Kidney epithelial cell (primary cell): Measurements from ENCODE around the gene JUN. TPM values are rescaled to one million over a fixed set of nuclear protein-coding genes. Genes with fewer than 3 reads are reported as not detected.

Source experiments
- DNase-seq: peaks from one replicate; pipeline ENCODE4 v3.0.0-alpha.2; 2010; ENCODE audit warnings: low read depth
- H3K27me3 ChIP-seq: 2 replicates; pipeline ENCODE4 v1.6.0; 2011; ENCODE audit warnings: low read length; ENCODE audit not compliant: control insufficient read depth, insufficient read depth
- H3K36me3 ChIP-seq: 2 replicates; pipeline ENCODE4 v1.5.1; 2011; ENCODE audit warnings: low read length; ENCODE audit not compliant: control insufficient read depth, insufficient read depth
- H3K4me3 ChIP-seq: 2 replicates; pipeline ENCODE4 v1.5.1; 2011; ENCODE audit warnings: low read depth, mild to moderate bottlenecking, control low read depth, low read length
- CTCF ChIP-seq: IDR thresholded peaks from 2 replicates; pipeline ENCODE4 v1.5.1; 2011; ENCODE audit warnings: mild to moderate bottlenecking, moderate library complexity, low read length, control low read depth, inconsistent platforms; ENCODE audit not compliant: insufficient read depth, poor library complexity, severe bottlenecking
- total RNA-seq: library from RNA; depleted of rRNA; stranded (reverse); fragments of >200 nt; gene quantifications from 2 replicates; pipeline ENCODE4 v1.2.3, GENCODE V29; 2015

The JUN gene
- total RNA-seq, 1 donor from 2014 or later = 67.8 TPM

- TF ChIP-seq CTCF = peak; percentile 18
- Histone ChIP-seq H3K4me3 (peak overlapping the region; percentile 43), H3K36me3 (no peaks in the 10 kb centered on the region), H3K27me3 (no peaks in the 10 kb centered on the region)
- no peak for DNase-seq
Observed at GRCh38 chr1:58816072-58816746, 32.4 kb upstream of the JUN start.

- TF ChIP-seq CTCF = no peak
- Histone ChIP-seq H3K27me3 (no peaks in the 10 kb centered on the region), H3K4me3 (peak overlapping the region; percentile 43), H3K36me3 (no peaks in the 10 kb centered on the region)
- DNase-seq = no peak
Observed at GRCh38 chr1:58815686-58816071, 31.8 kb upstream of the JUN start.

DNA sequence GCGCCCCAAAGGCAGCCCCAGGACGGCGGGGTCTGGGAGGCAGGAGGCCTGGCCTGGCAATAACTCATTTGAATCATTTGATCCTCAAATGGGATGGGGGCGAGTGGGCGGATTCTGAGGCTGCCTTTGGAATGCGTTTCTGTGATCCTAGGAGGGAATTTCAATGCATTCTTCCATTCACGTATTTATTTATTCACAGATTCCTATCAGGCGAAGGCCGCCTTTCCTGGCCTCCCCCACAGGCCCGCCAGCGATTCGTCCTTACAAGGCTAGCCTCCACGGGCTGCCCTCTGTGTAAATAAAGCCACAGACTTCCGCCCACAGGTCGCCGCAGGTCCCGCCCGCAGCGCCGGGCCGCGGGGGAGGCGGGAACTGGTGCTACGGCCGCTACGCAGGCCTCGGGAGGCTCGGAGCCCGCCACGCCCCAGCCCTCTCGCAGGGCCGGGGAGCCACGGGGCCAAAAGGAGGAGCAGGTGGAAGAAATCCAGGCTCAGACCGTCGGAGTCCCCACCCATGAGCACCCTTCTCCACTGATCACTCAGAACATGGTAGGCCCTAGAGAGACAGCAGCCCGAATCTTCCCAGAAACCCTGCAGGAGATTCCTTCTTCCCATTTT lies 31.3 kb upstream of the JUN start:
- no peak for TF ChIP-seq CTCF
- no peaks in the 10 kb centered on the region for H3K36me3 ChIP-seq
- H3K27me3 ChIP-seq = no peaks in the 10 kb centered on the region
- peak; percentile 89 for DNase-seq
- peak overlapping the region; percentile 43 for H3K4me3 ChIP-seq

- Histone ChIP-seq H3K4me3 (no peak overlapping the region), H3K36me3 (no peaks in the 10 kb centered on the region), H3K27me3 (no peaks in the 10 kb centered on the region)
- DNase-seq = no peak
- no peak for TF ChIP-seq CTCF
Observed at GRCh38 chr1:58814251-58815068, 30.6 kb upstream of the JUN start.

DNA sequence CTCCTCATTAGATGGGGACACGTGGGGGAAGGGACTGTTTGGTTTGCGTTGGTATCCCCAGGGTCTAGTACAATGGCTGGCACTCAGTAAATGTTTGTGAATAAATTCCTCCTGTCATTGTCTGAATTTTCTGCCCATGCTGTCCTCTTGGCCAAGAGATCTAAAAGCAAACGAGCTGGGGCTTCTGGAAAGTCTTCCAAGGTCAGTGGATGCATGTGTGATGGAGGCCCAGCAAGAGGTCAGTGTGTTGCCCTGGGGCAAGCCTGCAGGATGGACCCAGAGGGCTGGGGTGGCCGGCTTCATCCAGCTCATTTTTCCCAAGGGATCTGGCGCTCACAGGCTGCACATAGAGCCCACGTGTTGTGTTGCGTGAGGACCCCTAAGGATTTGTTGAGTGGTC lies 30.0 kb upstream of the JUN start:
- TF ChIP-seq CTCF = no peak
- DNase-seq = no peak
- Histone ChIP-seq H3K27me3 (no peaks in the 10 kb centered on the region), H3K4me3 (no peak overlapping the region), H3K36me3 (no peaks in the 10 kb centered on the region)
